Lung (tissue), 12 donors: ENCODE measurements around the gene SERTM1. TPM values are rescaled to one million over a fixed set of nuclear protein-coding genes. Genes with fewer than 3 reads are reported as not detected.

Experiments
- ATAC-seq: fragments of 200-7000 bp; cut with Tn5 transposase; one replicate; pipeline ENCODE4 v1.9.1; 2020; ENCODE audit warnings: moderate number of reproducible peaks; ENCODE audit not compliant: insufficient read depth, low FRiP score
- DNase-seq, 3 donors: peaks; one replicate each; pipeline ENCODE4 v3.0.0-alpha.2; 2013 to 2017
- H3K27ac ChIP-seq, 2 donors: one replicate each; pipeline ENCODE4 v1.5.1; 2013; ENCODE audit warnings: mild to moderate bottlenecking in 2 of 2, moderate library complexity in 2 of 2, control low read depth in 1 of 2, inconsistent platforms in 1 of 2, low read depth in 1 of 2, low read length in 1 of 2
- H3K27me3 ChIP-seq, 3 donors: one replicate each; pipeline ENCODE4 v1.5.1; 2013; ENCODE audit warnings: low read length in 2 of 3; ENCODE audit not compliant: control insufficient read depth in 3 of 3, insufficient read depth in 3 of 3
- H3K36me3 ChIP-seq, 4 donors: one replicate each; pipeline ENCODE4 v1.5.1; 2013; ENCODE audit warnings: low read length in 4 of 4, mild to moderate bottlenecking in 1 of 4, moderate library complexity in 1 of 4; ENCODE audit not compliant: control insufficient read depth in 4 of 4, insufficient read depth in 4 of 4
- H3K4me1 ChIP-seq, 5 donors: one replicate each; pipeline ENCODE4 v1.5.1; 2013; ENCODE audit warnings: low read length in 5 of 5, mild to moderate bottlenecking in 2 of 5, moderate library complexity in 1 of 5; ENCODE audit not compliant: control insufficient read depth in 5 of 5, insufficient read depth in 5 of 5
- H3K4me3 ChIP-seq: one replicate; pipeline ENCODE4 v1.5.1; 2013; ENCODE audit warnings: mild to moderate bottlenecking, control low read depth, moderate library complexity
- H3K9ac ChIP-seq, 2 donors: one replicate each; pipeline ENCODE4 v1.5.1; 2013; ENCODE audit warnings: low read length in 2 of 2, control low read depth in 1 of 2; ENCODE audit not compliant: insufficient read depth in 1 of 2
- H3K9me3 ChIP-seq, 4 donors: one replicate each; pipeline ENCODE4 v1.5.1; 2013; ENCODE audit warnings: low read length in 3 of 4, mild to moderate bottlenecking in 1 of 4, moderate library complexity in 1 of 4; ENCODE audit not compliant: control insufficient read depth in 4 of 4, insufficient read depth in 3 of 4
- CTCF ChIP-seq: IDR thresholded peaks from 2 replicates; pipeline ENCODE4 v1.5.1; 2012; ENCODE audit warnings: mild to moderate bottlenecking; ENCODE audit errors: control extremely low read depth, extremely low read depth
- WGBS, 2 donors: extraction: QIAGEN DNeasy Blood & Tissue Kit; methylation state at CpG; one replicate each; pipeline ENCODE4 v1.1.7; 2013; 5-methylcytosine and 5-hydroxymethylcytosine counted together
- polyA plus RNA-seq, 2 donors: library from polyadenylated mRNA; stranded (reverse); fragments of 200-250 nt; gene quantifications; one replicate each; pipeline ENCODE4 v1.2.1, GENCODE V29; 2013
- total RNA-seq, 2 donors: library from RNA; depleted of rRNA in 1 of 2; stranded (reverse); fragments of >200 nt in 1 of 2; gene quantifications; one replicate each; pipeline ENCODE4 v1.2.1, GENCODE V29; 2014 to 2021
- donor health status: control.
- donor health status: control.
- donor health status: Bipolar disorder and iron deficiency.
- donor health status: healthy.
- donor health status: DM: yes; HTN: yes; CAD: no.

SERTM1 gene
- total and polyA plus RNA-seq, 4 donors, result 0.37 to 2.5 (median 0.66) TPM

- 74 to 89% methylated on average over 5 of the region's 5 CpGs for WGBS, 2 donors
- no peak overlapping the region for H3K4me3 ChIP-seq
- H3K36me3 ChIP-seq, result no peaks in the 10 kb centered on the region
- ATAC-seq, result no peak
- H3K27ac ChIP-seq, result no peak overlapping the region
- peaks cover 0 to 2% (median 0%) of the 10 kb centered on the region in 3 donors for H3K27me3 ChIP-seq
- no peak for DNase-seq
- TF ChIP-seq CTCF, result no peak
- H3K9ac ChIP-seq, result no peak overlapping the region
- peaks cover 0 to 2% (median 0%) of the 10 kb centered on the region in 4 donors for H3K9me3 ChIP-seq
- H3K4me1 ChIP-seq, result no peaks in the 10 kb centered on the region
These were observed 39.0 kb downstream of the SERTM1 start for GRCh38 chr13:36712770-36713169.

GRCh38 chr13:36713887-36714286, 40.1 kb downstream of the SERTM1 start:
- TF ChIP-seq CTCF, result no peak
- Histone ChIP-seq H3K27me3 (peaks cover 0 to 3% (median 0%) of the 10 kb centered on the region in 3 donors), H3K4me3 (no peak overlapping the region), H3K27ac (no peak overlapping the region), H3K9ac (no peak overlapping the region), H3K36me3 (no peaks in the 10 kb centered on the region), H3K4me1 (no peaks in the 10 kb centered on the region), H3K9me3 (peaks cover 0 to 2% (median 0%) of the 10 kb centered on the region in 4 donors)
- ATAC-seq (no peak), DNase-seq (no peak)
- 9 to 12% methylated on average over 2 of the region's 2 CpGs for WGBS, 2 donors

GRCh38 chr13:36715841-36716240, 42.0 kb downstream of the SERTM1 start:
- no peak for TF ChIP-seq CTCF
- Histone ChIP-seq H3K9me3 (peaks cover 0 to 2% (median 0%) of the 10 kb centered on the region in 4 donors), H3K27me3 (peaks cover 0 to 4% (median 0%) of the 10 kb centered on the region in 3 donors), H3K4me3 (no peak overlapping the region), H3K27ac (no peak overlapping the region), H3K4me1 (no peaks in the 10 kb centered on the region), H3K36me3 (no peaks in the 10 kb centered on the region), H3K9ac (no peak overlapping the region)
- ATAC-seq (no peak), DNase-seq (no peak)
- 59 to 65% methylated on average over 1 of the region's 1 CpG for WGBS, 2 donors

GRCh38 chr13:36717017-36717416, 43.2 kb downstream of the SERTM1 start:
- WGBS, 2 donors, result 95 to 96% methylated on average over 2 of the region's 2 CpGs
- no peaks in the 10 kb centered on the region for H3K4me1 ChIP-seq

More at GRCh38 chr13:36717017-36717416, 43.2 kb downstream of the SERTM1 start:
- H3K9ac ChIP-seq, result no peak overlapping the region
- H3K27me3 ChIP-seq, result peaks cover 0 to 4% (median 0%) of the 10 kb centered on the region in 3 donors
- DNase-seq, result no peak
- H3K27ac ChIP-seq, result no peak overlapping the region
- no peaks in the 10 kb centered on the region for H3K36me3 ChIP-seq
- H3K9me3 ChIP-seq, result peaks cover 0 to 2% (median 0%) of the 10 kb centered on the region in 4 donors
- no peak for TF ChIP-seq CTCF
- no peak for ATAC-seq
- H3K4me3 ChIP-seq, result no peak overlapping the region
